Bronchial epithelial cell (primary cell): ENCODE measurements around the gene P2RY2. TPM values are rescaled to one million over a fixed set of nuclear protein-coding genes. Genes with fewer than 3 reads are reported as not detected.

Experiments
- DNase-seq: peaks from one replicate; pipeline ENCODE4 v3.0.0-alpha.2; 2010; ENCODE audit warnings: low read depth
- FAIRE-seq: peaks from 2 replicates; lab custom pipeline; 2011; peaks lifted over from hg19 to GRCh38; lab: Jason Lieb, UNC
- H3K27me3 ChIP-seq: 2 replicates; pipeline ENCODE4 v1.5.1; 2011; ENCODE audit warnings: low read length; ENCODE audit not compliant: control insufficient read depth, insufficient read depth
- H3K36me3 ChIP-seq: 2 replicates; pipeline ENCODE4 v1.5.1; 2011; ENCODE audit warnings: low read length; ENCODE audit not compliant: control insufficient read depth, insufficient read depth
- H3K4me3 ChIP-seq: 2 replicates; pipeline ENCODE4 v1.5.1; 2011; ENCODE audit warnings: mild to moderate bottlenecking, low read depth, low read length, control low read depth
- total RNA-seq: library from RNA; depleted of rRNA; stranded (reverse); fragments of >200 nt; gene quantifications from 2 replicates; pipeline ENCODE4 v1.2.1, GENCODE V29; 2014
- TF ChIP-seq, protein P1 (sequence below): IDR thresholded peaks from 2 replicates; pipeline ENCODE4 v1.5.1; 2011; ENCODE audit warnings: mild to moderate bottlenecking, moderate library complexity, low read length, control low read depth, inconsistent platforms; ENCODE audit not compliant: insufficient read depth, severe bottlenecking

The P2RY2 gene
- total RNA-seq, 1 donor from 2014 or later = 9.0 TPM

DNA sequence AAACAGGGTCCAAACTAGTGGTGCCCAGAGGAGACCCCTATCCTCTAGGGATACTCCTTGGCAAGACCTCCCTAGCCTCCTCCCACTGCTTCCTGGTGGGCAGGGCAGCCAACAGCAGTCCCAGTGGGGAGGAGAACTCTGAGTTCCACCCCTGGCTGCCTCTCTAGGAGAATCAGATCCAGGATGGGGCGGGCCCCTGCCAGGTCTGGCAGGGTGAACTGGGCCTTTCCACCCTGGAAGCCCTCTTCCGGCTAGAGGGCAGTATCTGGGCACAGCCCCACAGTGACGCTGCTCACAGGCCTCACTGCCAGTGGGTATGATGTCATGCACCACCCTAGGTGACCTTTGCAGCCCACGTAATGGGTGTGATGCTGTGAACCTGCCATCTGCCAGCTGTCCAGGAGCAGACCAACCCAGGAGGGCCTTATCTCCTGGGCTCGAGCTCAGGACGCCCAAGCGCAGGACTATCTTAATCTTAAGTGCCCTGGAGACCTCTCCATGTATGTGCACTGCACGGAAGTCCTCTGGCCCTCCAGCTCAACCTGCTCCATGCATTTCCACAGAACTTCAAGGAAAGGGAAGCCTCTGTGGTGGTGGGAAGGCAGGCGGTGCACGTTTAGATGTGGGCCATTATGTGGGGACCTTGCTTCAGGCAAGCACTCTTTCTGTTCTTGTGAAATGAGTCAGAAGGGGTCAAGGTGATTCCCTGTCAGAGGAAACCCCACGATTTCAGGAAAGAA, 44.2 kb upstream of the P2RY2 start:
- no peak for FAIRE-seq
- Histone ChIP-seq H3K27me3 (no peaks in the 10 kb centered on the region), H3K36me3 (no peaks in the 10 kb centered on the region), H3K4me3 (no peak overlapping the region)
- no peak for DNase-seq
- TF ChIP-seq, protein P1, sequence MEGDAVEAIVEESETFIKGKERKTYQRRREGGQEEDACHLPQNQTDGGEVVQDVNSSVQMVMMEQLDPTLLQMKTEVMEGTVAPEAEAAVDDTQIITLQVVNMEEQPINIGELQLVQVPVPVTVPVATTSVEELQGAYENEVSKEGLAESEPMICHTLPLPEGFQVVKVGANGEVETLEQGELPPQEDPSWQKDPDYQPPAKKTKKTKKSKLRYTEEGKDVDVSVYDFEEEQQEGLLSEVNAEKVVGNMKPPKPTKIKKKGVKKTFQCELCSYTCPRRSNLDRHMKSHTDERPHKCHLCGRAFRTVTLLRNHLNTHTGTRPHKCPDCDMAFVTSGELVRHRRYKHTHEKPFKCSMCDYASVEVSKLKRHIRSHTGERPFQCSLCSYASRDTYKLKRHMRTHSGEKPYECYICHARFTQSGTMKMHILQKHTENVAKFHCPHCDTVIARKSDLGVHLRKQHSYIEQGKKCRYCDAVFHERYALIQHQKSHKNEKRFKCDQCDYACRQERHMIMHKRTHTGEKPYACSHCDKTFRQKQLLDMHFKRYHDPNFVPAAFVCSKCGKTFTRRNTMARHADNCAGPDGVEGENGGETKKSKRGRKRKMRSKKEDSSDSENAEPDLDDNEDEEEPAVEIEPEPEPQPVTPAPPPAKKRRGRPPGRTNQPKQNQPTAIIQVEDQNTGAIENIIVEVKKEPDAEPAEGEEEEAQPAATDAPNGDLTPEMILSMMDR = no peak

DNA sequence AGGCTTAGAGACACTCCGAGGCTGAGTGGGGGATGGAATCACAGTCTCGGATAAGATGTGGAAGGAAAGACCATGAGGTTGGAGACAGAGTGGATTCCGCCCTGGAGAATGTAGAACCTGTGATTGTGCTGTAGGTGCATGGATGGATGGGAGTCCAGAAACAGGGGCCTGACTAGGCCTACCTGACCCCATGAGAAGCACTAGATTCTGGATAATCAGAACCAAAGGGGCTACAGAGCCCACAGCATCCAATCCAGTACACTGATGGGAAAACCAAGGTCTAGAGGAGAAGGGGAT, 43.6 kb upstream of the P2RY2 start:
- Histone ChIP-seq H3K36me3 (no peaks in the 10 kb centered on the region), H3K27me3 (no peaks in the 10 kb centered on the region), H3K4me3 (no peak overlapping the region)
- TF ChIP-seq, protein P1 = no peak
- no peak for FAIRE-seq
- DNase-seq = no peak

DNA sequence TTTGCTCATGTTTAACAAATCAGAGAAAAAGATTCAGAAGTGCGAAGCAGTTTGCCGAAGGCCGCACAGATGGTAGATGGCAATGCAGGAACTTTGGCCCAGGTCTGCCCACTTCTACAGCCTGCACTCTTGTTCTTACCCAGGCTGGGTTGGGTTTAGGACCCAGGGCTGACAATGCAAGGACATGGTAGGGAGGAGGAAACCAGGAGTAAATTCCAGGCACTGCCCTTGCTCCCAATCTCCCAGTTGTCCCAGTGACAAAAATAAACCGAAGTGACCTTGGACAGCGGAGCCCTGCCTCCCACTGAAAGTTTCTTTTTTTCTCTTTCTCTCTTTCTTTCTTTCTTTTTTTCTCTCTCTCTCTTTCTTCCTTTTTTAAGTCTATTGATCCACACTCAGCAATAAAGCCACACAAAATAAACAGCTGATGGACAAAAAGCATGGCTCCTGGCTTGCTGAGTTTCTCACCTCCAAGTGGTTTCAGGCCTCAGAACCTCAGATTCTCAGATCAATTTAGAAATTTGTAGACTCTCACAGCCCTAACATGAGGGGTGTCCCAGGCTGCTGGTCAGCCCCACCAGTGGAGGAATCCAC, 42.4 kb upstream of the P2RY2 start:
- FAIRE-seq (no peak), DNase-seq (no peak)
- no peaks in the 10 kb centered on the region for H3K36me3 ChIP-seq
- no peaks in the 10 kb centered on the region for H3K27me3 ChIP-seq
- H3K4me3 ChIP-seq = no peak overlapping the region
- TF ChIP-seq, protein P1 = no peak

DNA sequence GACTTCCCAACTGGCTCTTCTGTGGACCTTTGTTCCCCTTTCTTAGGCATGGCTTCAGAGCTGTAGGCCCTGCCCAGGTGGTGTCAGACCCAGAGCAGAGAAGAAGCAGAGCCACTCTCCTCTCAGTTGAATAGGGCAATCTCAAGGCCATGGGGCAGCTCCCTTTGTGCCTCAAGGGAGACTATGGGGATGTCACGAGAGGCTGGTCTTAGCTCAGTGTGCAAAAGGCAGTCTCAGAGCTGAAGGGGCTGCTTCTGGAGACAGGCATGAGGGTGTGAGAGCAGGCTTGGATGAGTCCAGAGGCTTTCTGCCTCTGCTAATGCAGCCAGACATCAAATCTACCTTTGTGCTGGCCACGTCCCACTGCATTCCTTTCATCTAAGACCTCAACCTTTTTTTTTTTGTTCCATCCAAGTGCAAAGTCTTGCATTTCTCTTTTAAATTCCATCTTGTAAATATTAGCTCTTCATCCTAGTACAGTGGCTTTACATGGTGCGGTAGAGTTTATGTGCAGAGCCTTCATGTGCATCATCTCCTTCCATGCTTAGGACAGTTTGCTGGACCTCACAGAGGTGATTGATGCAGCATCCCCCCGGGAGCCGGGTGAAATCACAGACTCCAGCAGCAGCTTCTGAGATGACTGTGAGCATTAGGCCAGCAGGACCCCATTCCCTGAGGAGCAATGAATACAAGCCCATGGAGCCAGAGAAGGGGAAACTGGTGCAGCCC, 41.8 kb upstream of the P2RY2 start:
- TF ChIP-seq, protein P1 = no peak
- no peak overlapping the region for H3K4me3 ChIP-seq
- DNase-seq = no peak
- no peak for FAIRE-seq
- H3K36me3 ChIP-seq = no peaks in the 10 kb centered on the region
- no peaks in the 10 kb centered on the region for H3K27me3 ChIP-seq

DNA sequence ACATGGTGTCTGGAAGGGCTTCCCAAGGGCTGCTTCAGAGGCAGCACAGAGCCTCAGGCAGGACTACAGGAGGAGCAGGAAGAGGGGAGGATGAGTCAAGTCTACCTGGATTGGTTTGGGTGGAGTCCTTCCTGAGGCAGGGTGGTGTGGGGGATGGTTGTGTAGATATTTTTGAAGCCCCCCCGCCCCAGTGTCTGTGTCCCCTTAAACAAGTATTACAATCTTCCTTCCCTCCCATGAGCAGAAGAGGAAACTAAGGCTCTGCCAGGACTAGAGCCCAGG, 41.3 kb upstream of the P2RY2 start:
- FAIRE-seq = no peak

More for the DNA sequence above, 41.3 kb upstream of the P2RY2 start:
- Histone ChIP-seq H3K36me3 (no peaks in the 10 kb centered on the region), H3K4me3 (no peak overlapping the region), H3K27me3 (no peaks in the 10 kb centered on the region)
- TF ChIP-seq, protein P1 = no peak
- DNase-seq = peak; percentile 65
